Caco-2 (cell line): ENCODE results near the gene SARS1. TPM values are rescaled to one million over a fixed set of nuclear protein-coding genes. Genes with fewer than 3 reads are reported as not detected.
A peak's percentile ranks its signal among the peaks of the same experiment; 100 is the strongest.
"Not testable (repeated sequence)": the region's sequence is repeated elsewhere in the genome, so short reads cannot be mapped to it uniquely, and the experiment has no call there.

Experiments
- BruUV-seq: library from RNA; stranded (reverse); fragments of 400-500 nt; replicated peaks from 2 replicates; lab custom pipeline; 2021; lab: Mats Ljungman, UMichigan
- CTCF ChIA-PET: fragments of 300-600 bp; sonication (Branson Sonifier 250); formaldehyde crosslinking; loops from one replicate; lab custom pipeline; 2022; ENCODE audit warnings: antibody characterized with exemption; lab: Charles Lee
- POLR2A ChIA-PET: fragments of 300-600 bp; sonication (Branson Sonifier 250); formaldehyde crosslinking; loops from one replicate; lab custom pipeline; 2022; ENCODE audit warnings: antibody characterized with exemption; lab: Charles Lee
- DNase-seq, 2 experiments: peaks; one replicate each; pipeline versions ENCODE4 v3.0.0 to v3.0.0-alpha.2; 2020 to 2022
- H3K27me3 ChIP-seq: replicated peaks from 2 replicates; pipeline ENCODE4 v1.6.0; 2011; ENCODE audit warnings: low read length; ENCODE audit not compliant: control insufficient read depth, insufficient read depth
- H3K36me3 ChIP-seq: 2 replicates; pipeline ENCODE4 v1.5.1; 2011; ENCODE audit warnings: low read length; ENCODE audit not compliant: control insufficient read depth, insufficient read depth
- H3K4me1 ChIP-seq: fragments of 250-450 bp; sonication (Bioruptor Pico); 2 replicates; pipeline ENCODE4 v1.5.1; 2020; ENCODE audit warnings: mild to moderate bottlenecking
- H3K4me3 ChIP-seq: 2 replicates; pipeline ENCODE4 v1.5.1; 2011; ENCODE audit warnings: low read depth, mild to moderate bottlenecking, control low read depth, low read length
- H3K9me3 ChIP-seq: fragments of 250-450 bp; sonication (Bioruptor Pico); 2 replicates; pipeline ENCODE4 v1.5.1; 2020; ENCODE audit warnings: mild to moderate bottlenecking, moderate library complexity
- H3K27ac Mint-ChIP-seq: one replicate; pipeline ENCODE4 v1.8.0; 2022; ENCODE audit warnings: mixed read lengths; ENCODE audit not compliant: unreplicated experiment
- H3K27me3 Mint-ChIP-seq: one replicate; pipeline ENCODE4 v1.8.0; 2022; ENCODE audit warnings: mixed read lengths; ENCODE audit not compliant: insufficient read depth, unreplicated experiment
- H3K36me3 Mint-ChIP-seq: one replicate; pipeline ENCODE4 v1.8.0; 2022; ENCODE audit warnings: mild to moderate bottlenecking, mixed read lengths; ENCODE audit not compliant: insufficient read depth, unreplicated experiment
- H3K4me1 Mint-ChIP-seq: one replicate; pipeline ENCODE4 v1.8.0; 2022; ENCODE audit warnings: low read depth, mixed read lengths; ENCODE audit not compliant: unreplicated experiment
- H3K4me3 Mint-ChIP-seq: one replicate; pipeline ENCODE4 v1.8.0; 2022; ENCODE audit warnings: mild to moderate bottlenecking, moderate library complexity, mixed read lengths; ENCODE audit not compliant: unreplicated experiment
- H3K9me3 Mint-ChIP-seq: one replicate; pipeline ENCODE4 v1.8.0; 2022; ENCODE audit warnings: mixed read lengths; ENCODE audit not compliant: unreplicated experiment
- intact Hi-C: fragments of 100-400 bp; cut with micrococcal nuclease; formaldehyde crosslinking; loops from one replicate; pipeline ENCODE4 v1.10.0; 2022; ENCODE audit not compliant: unreplicated experiment
- total RNA-seq: library from RNA; stranded (reverse); gene quantifications from 2 replicates; pipeline ENCODE4 v1.2.3, GENCODE V29; 2022
- TF ChIP-seq, protein P1 (sequence below), 2 experiments: fragments of 200-600 bp in 1 of 2; IDR thresholded peaks; 1 replicate in 1 of 2; 2 replicates in 1 of 2; pipeline versions ENCODE4 v1.5.1 to v1.8.0; 2011 to 2022; ENCODE audit warnings: antibody characterized with exemption in 1 of 2, control low read depth in 1 of 2, inconsistent platforms in 1 of 2, low read depth in 1 of 2, low read length in 1 of 2, mild to moderate bottlenecking in 1 of 2, moderate library complexity in 1 of 2; ENCODE audit not compliant: insufficient read depth in 1 of 2, severe bottlenecking in 1 of 2, unreplicated experiment in 1 of 2

The SARS1 gene
- total RNA-seq, 1 experiment from 2014 or later, result 225 TPM

DNA sequence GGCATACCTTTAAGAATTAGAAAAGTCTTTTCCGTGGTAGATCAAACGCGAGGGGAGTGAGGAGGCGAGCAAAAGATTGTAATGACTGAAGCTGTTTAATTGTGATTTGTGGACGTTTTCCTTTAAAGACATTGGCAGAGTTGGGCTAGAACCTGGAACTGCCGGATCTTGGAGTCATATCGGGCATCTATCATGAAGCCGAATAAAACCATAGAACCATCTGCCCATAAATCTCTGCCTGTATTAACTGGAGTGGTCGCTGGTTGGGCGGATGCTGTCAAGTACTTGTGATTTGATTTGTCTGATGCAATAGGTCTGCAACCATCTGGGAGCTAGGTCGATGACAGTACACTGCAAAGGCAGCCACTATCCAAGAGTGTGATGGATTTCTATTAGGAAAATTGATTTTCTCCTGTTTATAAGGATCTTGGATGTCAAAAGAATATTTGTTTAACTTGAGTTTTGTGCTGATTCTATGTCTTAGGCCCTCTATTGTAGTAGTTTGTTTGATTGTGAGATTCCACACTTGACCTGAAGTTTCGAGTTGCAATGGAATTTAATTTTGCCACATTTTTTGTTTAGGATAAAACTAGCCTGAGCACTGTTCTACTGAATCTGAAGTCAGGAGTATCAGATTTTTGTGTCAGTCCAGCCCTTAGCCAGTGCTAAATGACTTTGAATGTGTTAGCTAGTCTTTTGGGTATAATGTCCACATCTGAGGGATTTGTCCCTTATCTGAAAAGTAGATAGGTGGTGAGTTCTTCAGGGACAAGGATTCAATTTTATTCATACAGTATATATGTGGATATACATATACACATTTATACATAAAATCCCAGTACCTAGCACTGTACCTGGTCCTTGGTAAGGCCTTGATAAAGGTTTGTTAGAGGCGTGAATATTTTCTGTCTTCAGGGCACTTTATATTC is 1.2 kb downstream of the SARS1 start:
- TSS peak; percentile 65 for BruUV-seq
- peak overlapping the region; percentile 86 for H3K4me3 ChIP-seq
- no peaks in the 10 kb centered on the region for H3K36me3 ChIP-seq
- intact Hi-C loops, result no loop called here
- peaks cover 7% of the 10 kb centered on the region for H3K4me1 Mint-ChIP-seq
- peaks cover 7% of the 10 kb centered on the region; the same call in 1 of the 2 replicates for H3K4me1 ChIP-seq
- TF ChIP-seq, protein P1, sequence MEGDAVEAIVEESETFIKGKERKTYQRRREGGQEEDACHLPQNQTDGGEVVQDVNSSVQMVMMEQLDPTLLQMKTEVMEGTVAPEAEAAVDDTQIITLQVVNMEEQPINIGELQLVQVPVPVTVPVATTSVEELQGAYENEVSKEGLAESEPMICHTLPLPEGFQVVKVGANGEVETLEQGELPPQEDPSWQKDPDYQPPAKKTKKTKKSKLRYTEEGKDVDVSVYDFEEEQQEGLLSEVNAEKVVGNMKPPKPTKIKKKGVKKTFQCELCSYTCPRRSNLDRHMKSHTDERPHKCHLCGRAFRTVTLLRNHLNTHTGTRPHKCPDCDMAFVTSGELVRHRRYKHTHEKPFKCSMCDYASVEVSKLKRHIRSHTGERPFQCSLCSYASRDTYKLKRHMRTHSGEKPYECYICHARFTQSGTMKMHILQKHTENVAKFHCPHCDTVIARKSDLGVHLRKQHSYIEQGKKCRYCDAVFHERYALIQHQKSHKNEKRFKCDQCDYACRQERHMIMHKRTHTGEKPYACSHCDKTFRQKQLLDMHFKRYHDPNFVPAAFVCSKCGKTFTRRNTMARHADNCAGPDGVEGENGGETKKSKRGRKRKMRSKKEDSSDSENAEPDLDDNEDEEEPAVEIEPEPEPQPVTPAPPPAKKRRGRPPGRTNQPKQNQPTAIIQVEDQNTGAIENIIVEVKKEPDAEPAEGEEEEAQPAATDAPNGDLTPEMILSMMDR (IDR thresholded peaks at IDR 0.05; ENCODE audit: insufficient read depth in 1 of 2, low read depth in 1 of 2, low read length in 1 of 2, severe bottlenecking in 1 of 2, unreplicated experiment in 1 of 2), result no peak
- peak overlapping the region; percentile 95 for H3K4me3 Mint-ChIP-seq
- peaks cover 45% of the 10 kb centered on the region for H3K36me3 Mint-ChIP-seq
- no peaks in the 10 kb centered on the region for H3K27me3 ChIP-seq
- no peaks in the 10 kb centered on the region for H3K27me3 Mint-ChIP-seq
- peaks cover 10% of the 10 kb centered on the region for H3K9me3 Mint-ChIP-seq
- CTCF ChIA-PET, result interaction anchor here (0.6 to 1.2 kb wide), 3 partner anchors 21 to 268 kb away, joined by 3 read pairs; no protein-coding TSS in a partner anchor
- peak overlapping the region; percentile 94 for H3K27ac Mint-ChIP-seq
- H3K9me3 ChIP-seq, result no peaks in the 10 kb centered on the region
- POLR2A ChIA-PET, result interaction anchor here (1.2 to 1.7 kb wide), 2 partner anchors 9 to 115 kb away, joined by 3 to 7 read pairs; no protein-coding TSS in a partner anchor
- DNase-seq, result peak; percentile 54 to 67

DNA sequence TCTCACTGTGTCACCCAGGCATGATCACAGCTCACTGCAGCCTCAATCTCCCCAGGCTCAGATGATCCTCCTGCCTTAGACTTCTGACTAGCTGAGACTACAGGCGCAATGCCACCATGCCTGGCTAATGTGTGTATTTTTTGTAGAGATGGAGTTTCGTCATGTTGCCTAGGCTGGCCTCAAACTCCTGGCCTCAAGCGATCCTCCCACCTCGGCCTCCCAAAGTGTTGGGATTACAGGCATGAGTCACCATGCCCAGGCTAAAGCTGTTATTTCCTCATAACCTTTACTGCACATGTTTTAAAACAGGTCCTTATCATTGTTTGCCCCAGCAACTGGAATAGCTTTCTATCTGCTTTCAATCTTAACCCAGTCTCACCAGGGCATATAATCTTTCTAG is 2.9 kb downstream of the SARS1 start:
- peaks cover 7% of the 10 kb centered on the region; the same call in 1 of the 2 replicates for H3K4me1 ChIP-seq
- CTCF ChIA-PET, result no interaction called here
- H3K27me3 Mint-ChIP-seq, result no peaks in the 10 kb centered on the region
- no peak overlapping the region for H3K27ac Mint-ChIP-seq
- intact Hi-C loops, result no loop called here
- DNase-seq, result no peak
- peak overlapping the region; percentile 95 for H3K4me3 Mint-ChIP-seq
- TF ChIP-seq, protein P1 (IDR thresholded peaks at IDR 0.05; ENCODE audit: insufficient read depth in 1 of 2, low read depth in 1 of 2, low read length in 1 of 2, severe bottlenecking in 1 of 2, unreplicated experiment in 1 of 2), result no peak
- BruUV-seq, result no TSS peak
- H3K4me3 ChIP-seq, result no peak overlapping the region
- peaks cover 7% of the 10 kb centered on the region for H3K4me1 Mint-ChIP-seq
- H3K9me3 Mint-ChIP-seq, result peaks cover 10% of the 10 kb centered on the region
- POLR2A ChIA-PET, result no interaction called here
- no peaks in the 10 kb centered on the region for H3K27me3 ChIP-seq
- no peaks in the 10 kb centered on the region for H3K9me3 ChIP-seq
- peaks cover 57% of the 10 kb centered on the region for H3K36me3 Mint-ChIP-seq
- H3K36me3 ChIP-seq, result no peaks in the 10 kb centered on the region

DNA sequence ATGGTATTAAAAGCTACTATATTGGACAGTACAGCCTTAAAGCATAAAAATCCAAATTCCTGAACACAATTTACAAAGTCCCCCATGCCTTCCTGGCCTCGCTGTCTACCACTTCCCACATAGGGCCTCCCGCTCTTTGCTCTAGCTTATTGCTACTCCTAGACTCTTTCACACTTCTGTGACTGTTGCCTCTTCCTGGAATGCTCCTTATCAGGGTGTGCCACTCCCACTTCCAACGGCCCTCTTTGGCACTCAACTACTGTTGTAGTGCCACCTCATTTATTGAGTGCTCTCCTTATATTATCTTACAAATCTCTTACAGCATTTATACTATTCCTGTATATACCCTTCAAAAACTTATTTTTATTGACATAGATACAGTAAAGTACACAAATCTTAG is 4.8 kb downstream of the SARS1 start:
- TF ChIP-seq, protein P1 (IDR thresholded peaks at IDR 0.05; ENCODE audit: insufficient read depth in 1 of 2, low read depth in 1 of 2, low read length in 1 of 2, severe bottlenecking in 1 of 2, unreplicated experiment in 1 of 2), result no peak
- ChIA-PET POLR2A (no interaction called here), CTCF (no interaction called here)
- DNase-seq, result no peak
- Mint-ChIP-seq H3K9me3 (peaks cover 10% of the 10 kb centered on the region), H3K27me3 (no peaks in the 10 kb centered on the region), H3K4me1 (peaks cover 7% of the 10 kb centered on the region), H3K4me3 (peak overlapping the region; percentile 29), H3K27ac (peak overlapping the region; percentile 70), H3K36me3 (peaks cover 57% of the 10 kb centered on the region)
- intact Hi-C loops, result no loop called here
- H3K9me3 ChIP-seq, result no peaks in the 10 kb centered on the region
- H3K4me1 ChIP-seq, result peaks cover 7% of the 10 kb centered on the region; the same call in 1 of the 2 replicates
- H3K27me3 ChIP-seq, result no peaks in the 10 kb centered on the region
- BruUV-seq, result no TSS peak
- H3K4me3 ChIP-seq, result no peak overlapping the region
- H3K36me3 ChIP-seq, result no peaks in the 10 kb centered on the region

DNA sequence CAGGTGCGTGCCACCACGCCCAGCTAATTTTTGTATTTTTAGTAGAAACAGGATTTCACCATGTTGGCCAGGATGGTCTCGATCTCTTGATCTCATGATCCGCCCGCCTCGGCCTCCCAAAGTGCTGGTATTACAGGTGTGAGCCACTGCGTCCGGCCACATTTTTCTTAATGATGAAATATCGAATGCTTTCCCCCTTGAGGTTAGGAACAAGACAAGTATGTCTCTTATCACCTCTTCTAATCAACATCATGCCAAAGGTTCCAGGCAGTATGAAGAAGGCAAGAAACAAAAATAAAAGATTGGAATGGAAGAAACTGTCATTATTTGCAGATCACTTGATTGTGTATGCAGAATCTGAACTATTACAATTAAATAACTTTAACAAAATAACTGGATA is 7.5 kb downstream of the SARS1 start:
- H3K4me3 Mint-ChIP-seq, CTCF ChIA-PET, BruUV-seq, intact Hi-C loops, H3K4me1 ChIP-seq, DNase-seq, H3K9me3 Mint-ChIP-seq, H3K4me1 Mint-ChIP-seq, H3K4me3 ChIP-seq, H3K36me3 ChIP-seq, H3K27ac Mint-ChIP-seq, H3K27me3 ChIP-seq, H3K27me3 Mint-ChIP-seq, H3K9me3 ChIP-seq, POLR2A ChIA-PET: not testable (repeated sequence)
- peaks cover 51% of the 10 kb centered on the region for H3K36me3 Mint-ChIP-seq
